CD4-positive, alpha-beta T cell treated with Interleukin-17A for 4 hours (primary cell): ENCODE measurements around the gene ROMO1.
"Not testable (repeated sequence)": the region's sequence is repeated elsewhere in the genome, so short reads cannot be mapped to it uniquely, and the experiment has no call there.

Experiments
- DNase-seq: peaks from one replicate; pipeline ENCODE4 v3.0.0-alpha.2; 2020; ENCODE audit warnings: mixed read lengths

Gene ROMO1

DNA sequence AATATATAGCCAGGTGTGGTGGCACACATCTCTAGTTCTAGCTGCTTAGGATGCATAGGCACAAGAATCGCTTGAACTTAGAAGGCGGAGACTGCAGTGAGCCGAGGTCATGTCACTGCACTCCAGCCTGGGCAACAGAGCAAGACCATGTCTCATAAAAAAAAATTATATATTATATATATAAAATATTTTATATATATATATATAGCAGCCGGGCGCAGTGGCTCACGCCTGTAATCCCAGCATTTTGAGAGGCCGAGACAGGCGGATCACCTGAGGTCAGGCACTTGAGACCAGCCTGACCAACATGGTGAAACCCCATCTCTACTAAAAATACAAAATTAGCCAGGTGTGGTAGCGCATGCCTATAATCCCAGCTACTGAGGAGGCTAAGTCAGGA lies 13.8 kb upstream of the ROMO1 start:
- not testable (repeated sequence) for DNase-seq

DNA sequence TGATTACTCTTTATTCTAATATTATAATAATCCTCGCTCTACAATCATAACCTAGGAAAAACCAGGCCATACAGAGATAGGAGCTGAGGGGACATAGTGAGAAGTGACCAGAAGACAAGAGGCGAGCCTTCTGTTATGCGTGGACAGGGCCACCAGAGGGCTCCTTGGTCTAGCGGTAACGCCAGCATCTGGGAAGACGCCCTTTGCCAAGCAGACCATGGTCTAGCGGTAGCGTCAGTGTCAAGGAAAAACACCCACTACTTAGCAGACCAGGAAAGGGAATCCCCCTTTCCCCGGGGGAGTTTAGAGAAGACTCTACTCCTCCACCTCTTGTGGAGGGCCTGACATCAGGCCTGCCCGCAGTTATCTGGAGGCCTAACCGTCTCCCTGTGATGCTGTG lies 12.3 kb upstream of the ROMO1 start:
- DNase-seq = peak; percentile 9

DNA sequence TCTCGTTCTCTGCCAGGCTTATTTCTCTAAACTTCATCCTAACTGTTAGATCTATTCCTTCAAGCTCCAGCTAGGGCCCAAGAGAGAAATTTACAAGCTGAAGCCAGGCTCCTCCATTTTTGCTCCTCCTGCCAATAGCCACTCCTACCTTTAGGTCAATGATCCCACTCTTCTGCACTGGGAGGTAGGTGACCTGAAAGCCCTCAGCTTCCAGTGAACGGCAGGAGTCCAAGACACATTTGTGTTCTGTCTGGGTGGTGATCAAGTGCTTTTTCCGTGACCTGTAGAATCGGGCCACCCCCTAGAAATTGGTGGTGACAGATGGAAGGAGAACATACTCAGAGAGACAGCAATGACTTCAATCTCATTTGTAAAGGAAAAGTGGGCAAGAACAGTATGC lies 8.9 kb upstream of the ROMO1 start:
- DNase-seq = no peak

DNA sequence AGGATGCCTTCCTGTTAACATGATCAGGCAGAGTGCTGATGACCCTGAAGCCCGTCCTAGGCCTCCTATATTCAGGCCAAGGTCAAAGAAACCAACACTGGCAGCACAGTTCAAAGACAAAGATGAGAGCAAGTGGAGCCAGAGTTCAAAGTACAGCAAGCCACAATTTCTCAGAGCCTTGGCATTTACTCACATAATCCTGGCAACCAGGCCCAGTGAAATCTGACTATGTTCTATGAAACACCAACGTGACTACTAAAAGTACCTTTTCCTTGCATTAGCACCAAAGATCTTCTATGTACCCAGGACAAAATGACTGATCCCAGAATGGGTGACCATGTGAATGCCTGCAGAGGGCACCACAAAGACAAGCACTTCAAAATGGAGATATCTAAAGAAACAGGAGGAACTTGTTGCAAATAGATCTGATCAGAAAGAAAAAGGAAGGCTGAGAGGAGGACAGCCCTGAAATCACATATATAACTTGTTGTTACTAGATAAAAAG lies 3.9 kb upstream of the ROMO1 start:
- no peak for DNase-seq

DNA sequence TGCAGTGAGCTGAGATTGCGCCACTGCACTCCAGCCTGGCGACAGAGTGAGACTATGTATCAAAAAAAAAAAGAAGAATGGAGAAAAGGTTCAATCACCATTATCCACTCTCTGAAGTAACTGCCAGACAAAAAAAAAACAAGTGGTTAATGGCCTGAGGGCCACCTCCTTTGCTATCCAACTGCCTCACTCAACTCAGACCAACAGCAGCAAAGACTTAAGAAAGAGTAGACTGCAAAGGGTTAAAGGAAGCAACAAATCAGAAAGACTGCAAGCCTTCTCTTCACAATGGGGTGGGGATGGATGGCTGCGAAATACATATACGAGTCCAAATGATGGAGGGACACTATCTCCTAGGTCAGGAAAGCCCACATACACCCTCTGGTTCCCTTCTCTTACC lies 3.2 kb upstream of the ROMO1 start:
- DNase-seq = no peak

DNA sequence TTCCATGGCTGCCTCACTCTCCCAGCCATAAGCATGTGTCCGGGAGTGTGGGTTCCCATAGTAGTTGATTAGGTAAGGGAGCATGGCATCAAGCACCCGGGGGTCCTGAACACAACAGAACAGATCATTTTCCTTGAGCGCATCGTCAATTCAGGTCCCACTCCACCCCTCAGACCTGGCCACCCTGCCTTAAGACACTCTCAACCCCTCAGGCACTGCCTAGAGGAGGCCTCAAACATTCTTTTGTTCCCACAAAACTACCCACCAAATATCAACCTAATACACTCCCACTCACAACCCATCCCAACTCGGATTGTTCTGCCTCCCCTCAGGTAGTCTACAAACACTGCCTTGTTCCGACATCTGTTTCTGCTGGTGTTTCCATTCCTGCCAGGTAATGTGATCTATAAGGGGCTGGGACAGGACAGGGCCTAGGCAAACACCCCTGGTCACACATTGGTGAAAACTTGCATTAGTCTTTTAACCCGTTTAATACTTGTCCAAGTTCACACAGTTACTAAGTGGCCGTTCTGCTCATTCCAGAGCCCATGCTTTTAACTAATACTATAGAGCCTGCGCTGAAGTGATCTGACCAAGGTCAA lies 1.4 kb upstream of the ROMO1 start:
- no peak for DNase-seq

DNA sequence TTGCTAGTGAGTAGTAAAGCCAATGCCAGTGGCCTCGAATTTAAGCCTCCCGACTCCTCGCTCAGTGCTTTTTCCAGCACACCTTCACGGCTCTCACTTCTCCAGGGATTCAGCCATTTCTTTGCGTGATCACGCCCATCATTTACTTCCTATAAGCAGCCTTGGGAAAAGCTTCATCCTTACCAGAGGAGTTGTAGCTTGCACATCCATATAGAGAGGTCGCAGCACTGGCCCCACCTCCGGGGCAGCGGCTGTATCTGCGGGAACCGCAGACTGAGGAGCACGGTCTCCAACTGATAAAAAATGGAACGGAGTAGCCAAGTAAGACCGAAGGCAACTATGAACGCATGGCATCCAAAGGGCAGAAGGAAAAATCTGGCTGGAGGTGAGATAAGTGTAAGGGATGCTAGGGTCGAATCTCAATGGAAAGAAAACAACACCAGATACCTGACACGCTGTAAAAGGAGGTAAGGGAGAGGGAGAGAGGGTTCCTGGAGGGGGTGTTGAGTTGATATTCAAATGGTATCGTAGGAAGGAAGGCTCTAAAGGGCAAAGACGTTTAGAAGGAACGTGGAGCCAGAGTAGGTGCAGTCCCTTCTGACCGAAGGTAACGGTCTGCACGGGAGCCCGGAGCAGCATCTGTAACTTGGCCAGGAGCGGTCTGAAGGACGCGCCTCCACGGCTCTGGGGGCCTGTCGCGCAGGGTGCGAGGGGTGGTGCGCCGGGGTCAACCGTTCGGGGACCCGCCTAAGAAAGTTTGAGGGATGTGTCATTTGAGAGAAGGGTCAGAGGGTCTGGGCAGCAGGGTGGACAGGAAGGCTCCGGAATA lies 693 bp upstream of the ROMO1 start:
- peak; percentile 11 for DNase-seq

DNA sequence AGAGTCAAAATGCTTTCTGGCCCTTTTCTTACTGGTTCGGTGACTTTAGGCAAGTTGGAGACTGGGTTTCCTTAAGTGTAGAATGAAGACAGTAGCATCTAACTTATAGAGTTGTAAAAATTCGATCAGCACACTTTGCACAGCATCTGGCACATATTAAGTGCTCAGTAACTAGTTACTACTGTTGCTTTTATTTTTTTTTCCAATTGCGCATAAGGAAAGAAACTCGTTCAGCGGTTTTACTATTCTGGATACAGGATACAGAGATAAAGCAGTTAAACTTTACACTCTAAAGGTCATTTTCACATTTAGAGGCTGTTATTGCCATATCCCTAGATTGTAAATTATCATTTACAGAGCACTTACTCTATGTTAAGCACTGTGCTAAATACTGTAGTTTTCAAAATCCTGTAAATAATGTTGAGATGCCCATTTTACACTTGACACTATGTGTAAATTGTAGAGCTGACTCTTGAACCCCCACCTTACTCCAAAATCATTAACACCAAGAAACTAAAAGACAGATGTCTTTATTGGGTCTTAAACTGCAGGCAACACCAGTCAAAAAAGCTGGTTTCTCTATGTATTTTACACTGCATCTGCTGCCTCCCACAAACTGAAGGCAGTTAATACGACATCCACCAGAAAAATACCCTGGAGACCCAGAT lies 886 bp downstream of the ROMO1 start:
- no peak for DNase-seq

DNA sequence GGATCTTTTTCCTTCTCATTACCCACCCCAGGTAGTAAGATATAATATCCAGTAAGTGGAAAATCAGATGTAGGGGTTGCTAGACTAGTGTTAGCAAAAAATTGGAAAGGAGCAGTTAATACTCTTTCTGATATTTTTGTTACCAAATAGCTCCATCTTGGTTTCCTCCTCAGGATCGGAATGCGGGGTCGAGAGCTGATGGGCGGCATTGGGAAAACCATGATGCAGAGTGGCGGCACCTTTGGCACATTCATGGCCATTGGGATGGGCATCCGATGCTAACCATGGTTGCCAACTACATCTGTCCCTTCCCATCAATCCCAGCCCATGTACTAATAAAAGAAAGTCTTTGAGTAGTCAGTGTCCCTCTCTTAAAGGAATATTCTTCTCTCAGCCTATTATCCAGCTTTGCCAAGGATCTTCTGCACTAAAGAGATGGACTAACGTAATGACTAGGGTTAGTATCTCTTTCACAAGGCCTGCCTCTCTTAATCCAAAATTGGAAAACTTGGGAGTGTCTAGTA lies 1.5 kb downstream of the ROMO1 start:
- DNase-seq = no peak

DNA sequence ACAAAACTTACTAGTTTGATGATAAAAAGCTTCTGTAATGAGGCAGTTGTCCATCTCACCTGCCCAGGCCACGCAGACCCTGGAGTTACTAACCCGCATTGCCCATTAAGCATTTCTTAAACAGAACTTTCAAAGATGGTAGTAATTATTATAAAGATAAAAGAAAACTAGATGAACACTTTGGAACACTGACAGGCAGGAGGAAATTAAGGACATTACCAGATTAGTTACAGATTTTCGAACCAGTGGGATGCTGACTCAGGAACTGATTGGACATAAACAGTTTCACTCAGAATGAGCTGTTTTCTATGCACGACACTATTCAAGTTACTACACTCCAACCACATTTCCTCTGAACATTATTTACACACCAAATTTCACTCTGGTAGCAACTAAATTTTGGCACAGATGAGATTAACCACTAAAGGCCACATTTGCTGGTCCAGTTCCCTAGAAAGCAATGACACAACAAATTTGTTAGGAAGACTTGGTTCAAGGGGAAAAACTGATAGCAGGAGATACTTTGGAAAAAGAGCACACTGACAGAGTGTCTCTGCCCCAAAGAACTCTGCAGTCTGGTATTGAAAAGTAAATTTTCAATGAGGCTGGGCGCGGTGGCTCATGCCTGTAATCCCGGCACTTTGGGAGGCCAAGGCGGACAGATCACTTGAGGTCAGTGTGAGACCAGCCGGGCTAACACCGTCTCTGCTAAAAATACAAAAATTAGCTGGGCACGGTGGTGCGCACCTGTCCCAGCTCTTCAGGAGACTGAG lies 3.0 kb downstream of the ROMO1 start:
- DNase-seq = no peak

DNA sequence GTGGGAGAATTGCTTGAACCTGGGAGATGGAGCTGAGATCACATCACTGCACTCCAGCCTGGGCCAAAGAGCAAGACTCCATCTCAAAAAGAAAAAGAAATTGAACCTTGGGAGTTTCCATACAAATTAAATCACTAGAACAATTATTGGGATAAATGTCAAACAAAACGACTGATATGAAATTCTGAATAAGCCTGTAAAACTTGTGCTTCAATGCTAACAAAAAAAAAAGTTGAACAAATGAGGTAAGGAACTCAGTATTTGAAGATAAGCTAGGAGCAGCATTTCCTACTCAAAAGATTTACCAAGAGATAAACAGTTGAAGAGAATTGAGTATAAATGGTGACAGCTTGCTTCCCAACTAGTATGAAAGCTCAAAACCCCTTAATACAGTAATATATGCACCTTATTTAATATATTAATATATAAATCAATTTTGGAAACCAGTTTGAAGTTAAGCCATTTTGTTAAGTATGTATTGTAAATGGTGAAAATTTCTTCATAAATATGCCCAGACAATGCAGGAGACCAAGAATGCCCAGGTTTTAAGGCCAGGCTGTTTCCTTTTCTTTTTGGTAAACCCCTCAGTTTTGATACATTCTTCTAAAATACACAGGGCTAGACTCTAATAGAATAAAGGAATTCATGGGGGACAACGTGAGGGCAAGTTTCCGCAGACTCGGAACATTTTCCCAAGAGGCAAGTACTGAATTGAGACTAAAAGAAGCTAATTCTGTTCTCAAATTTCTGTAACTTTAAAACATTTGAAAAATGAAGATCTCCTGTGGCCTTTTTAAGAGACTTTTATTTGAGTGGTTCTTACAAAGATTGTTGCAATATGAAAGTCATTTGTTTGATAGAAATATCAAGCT lies 3.9 kb downstream of the ROMO1 start:
- DNase-seq = no peak

DNA sequence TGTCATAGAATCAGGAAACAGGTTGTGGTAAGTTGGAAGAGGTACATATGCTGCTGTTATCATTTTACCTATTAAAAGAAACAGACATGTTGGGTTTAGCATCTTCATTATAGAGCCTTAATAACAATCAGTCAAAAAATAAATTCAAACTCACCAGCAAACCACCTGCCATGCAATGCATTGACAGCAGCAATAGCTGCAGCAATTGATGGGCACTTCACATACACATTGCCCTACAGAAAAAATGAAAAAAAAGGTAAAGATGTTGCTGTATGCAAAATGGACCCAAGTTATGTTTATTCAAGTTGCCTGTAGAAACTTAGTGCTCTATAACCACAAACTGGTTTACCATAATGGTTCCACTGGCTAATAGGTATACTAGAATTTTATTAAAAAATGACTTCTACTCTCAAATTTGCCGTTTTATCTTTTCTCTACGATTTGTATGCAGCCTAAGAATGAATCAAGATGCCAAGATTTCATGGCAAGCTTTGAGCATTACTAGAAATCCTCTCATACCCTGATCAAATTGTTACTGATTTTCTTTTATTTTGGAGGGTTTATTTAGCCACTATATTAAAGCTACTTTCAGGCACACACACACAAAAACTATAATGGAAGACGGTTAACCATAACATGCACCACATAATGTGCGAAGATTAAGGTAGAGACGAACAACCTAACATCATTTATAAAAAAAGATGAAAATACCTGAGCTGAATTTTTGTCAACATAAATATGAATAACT lies 5.5 kb downstream of the ROMO1 start:
- DNase-seq = no peak

DNA sequence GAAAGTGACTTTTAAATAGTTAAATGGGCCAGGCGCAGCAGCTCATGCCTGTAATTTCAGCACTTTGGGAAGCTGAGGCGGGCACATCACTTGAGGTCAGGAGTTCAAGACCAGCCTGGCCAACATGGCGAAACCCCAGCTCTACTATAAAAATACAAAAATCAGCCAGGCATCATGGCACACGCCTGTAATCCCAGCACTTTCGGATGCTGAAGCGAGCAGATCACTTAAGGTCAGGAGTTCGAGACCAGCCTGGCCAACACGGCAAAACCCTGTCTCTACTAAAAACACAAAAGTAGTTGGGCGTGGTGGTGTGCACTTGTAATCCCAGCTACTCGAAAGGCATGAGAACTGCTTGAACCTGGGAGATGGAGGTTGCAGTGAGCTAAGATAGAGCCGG lies 6.7 kb downstream of the ROMO1 start:
- DNase-seq = not testable (repeated sequence)

DNA sequence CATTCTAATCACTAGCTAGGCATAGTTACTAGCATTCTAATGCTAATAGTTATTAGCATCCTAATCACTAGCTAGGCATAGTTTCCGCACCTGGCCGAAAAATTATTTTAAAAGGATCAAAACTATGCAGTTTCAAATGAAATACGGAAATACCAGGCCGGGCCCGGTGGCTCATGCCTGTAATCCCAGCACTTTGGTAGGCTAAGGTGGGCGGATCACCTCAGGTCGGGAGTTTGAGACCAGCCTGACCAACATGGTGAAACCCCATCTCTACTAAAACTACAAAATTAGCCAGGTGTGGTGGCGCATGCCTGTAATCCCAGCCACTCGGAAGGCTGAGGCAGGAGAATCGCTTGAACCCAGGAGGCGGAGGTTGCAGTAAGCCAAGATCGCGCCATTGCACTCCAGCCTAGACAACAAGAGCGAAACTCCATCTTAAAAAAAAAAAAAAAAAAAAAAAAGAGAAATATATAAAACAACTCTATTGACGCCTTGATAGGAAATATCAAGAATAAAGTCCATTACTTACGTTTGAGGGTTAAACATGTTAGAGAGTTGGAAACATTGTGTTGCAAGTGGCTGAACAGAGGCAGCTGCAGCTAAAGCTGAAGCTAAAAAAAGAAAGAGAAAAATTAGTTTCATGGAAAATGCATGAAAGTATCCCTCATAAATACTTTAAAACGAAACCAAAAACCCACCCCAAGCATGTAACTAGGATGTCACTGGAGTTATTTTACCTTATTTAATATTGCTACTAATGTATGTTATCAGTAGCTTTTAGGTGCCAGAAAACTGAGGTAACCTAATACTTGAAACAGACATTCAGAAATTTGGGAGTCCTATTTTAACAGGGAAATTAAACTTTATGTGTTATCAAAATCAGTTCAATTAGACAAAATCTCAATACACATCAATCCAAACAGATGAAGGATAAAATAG lies 7.7 kb downstream of the ROMO1 start:
- not testable (repeated sequence) for DNase-seq

DNA sequence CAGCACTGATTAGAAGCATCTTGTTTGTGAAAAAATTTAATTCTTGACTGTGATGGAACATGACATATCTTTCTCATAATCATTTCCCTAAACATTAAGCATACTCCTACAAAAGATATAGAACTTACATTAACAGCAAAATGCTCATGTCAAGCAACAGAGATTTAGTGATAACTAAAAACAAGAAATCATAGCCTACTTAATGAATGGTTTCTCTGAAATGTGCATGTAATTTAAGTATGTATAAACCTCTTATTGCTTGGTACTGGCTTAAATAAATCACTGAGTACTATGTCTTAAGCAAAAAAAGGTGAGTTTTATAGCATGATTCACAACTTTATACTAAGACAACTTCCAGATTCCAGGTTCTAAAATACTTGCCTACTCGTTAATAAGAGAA lies 9.3 kb downstream of the ROMO1 start:
- no peak for DNase-seq

DNA sequence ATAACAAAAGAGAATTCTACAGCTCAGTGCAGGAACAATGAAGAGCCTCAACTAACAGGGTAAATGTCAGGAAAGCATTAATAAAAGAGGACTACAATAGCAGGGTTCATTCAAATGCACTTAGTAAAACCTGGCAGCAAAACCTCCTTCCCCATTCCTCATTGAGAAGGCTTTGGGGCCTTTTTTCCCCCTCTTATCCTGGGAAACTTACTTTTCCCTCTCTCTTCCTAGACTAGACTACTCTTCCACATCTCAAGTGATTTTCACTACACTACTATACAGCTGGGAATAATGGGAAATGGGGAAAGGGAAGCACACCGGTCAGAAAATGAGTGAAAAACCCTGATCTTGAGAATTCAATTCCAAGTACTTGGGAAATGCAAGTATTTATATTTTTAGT lies 10.1 kb downstream of the ROMO1 start:
- DNase-seq = no peak

DNA sequence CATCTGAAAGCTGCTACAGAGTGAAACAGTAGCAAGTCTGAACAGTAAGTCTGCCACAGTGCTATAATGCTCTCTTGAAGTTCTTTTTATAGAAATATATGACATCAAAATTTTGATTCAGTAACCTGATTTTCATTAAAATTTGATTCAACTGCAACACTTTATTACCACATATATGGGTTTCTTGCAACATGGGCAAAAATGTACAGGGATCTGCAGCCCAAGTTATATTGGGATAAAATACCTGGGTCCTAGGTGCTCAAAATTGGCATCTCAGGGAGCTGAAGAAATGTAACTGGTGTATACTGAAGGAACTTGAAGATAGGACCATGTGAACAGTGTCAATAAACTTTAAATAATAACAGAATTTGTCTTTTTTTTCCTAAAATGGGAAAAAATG lies 10.8 kb downstream of the ROMO1 start:
- no peak for DNase-seq

DNA sequence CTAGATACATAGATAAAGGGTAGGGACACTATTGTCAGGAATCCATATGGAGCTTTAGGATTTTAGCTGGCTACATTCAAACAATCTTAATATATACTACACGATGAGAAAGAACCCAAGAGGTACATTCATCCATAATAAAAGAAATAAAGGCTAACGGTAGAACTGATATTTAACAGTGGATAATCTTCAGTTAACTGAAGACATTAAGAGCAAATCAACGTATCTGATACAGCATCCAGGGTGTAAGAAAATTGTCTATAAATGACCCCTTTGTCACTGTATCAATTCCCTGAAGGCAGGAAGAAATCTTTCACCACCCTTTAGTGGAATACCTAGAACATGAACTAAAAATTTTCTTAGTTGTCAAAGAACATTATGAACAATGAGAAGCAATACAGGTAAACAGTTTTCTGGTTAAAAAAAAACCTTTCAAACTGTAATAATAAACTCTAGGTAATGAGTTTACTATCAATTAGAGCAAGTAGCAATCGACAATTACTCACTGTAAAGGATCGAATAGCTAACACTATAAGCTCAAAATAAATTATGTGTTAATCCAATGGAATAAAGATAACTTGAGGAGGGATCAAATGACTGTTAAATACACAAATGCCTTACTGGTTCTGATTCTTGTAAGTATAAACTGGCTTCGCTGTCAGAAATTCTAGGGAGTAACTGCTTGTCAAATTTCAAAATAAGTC lies 11.8 kb downstream of the ROMO1 start:
- DNase-seq = no peak

DNA sequence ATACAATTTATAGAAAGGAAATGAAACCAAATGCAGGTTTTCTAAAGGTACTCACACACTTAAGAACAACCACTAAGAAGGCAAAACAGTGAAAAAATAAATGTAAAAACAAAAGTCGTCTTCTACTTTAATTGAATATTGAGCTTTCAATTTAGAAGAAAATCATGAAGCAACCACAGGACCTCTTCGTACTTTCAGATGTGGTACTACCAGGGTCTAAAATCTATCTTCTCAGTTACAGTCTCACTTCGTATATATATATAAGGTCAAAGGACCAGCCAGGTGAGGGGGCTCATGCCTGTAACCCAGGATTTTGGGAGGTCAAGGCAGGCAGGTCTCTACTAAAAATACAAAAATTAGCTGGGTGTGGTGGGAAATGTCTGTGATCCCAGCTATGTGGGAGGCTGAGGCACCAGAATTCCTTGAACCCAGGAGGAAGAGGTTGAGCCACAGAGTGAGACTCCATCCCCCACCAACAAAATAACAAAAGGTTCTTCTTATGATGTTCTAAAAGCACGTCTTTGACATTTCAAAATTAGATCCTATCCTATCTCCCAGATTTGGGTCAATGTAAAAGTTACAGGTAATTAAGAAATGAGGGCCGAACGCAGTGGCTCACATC lies 12.5 kb downstream of the ROMO1 start:
- DNase-seq = no peak
